ENCODE measurements around the gene PRKCA.

DNA sequence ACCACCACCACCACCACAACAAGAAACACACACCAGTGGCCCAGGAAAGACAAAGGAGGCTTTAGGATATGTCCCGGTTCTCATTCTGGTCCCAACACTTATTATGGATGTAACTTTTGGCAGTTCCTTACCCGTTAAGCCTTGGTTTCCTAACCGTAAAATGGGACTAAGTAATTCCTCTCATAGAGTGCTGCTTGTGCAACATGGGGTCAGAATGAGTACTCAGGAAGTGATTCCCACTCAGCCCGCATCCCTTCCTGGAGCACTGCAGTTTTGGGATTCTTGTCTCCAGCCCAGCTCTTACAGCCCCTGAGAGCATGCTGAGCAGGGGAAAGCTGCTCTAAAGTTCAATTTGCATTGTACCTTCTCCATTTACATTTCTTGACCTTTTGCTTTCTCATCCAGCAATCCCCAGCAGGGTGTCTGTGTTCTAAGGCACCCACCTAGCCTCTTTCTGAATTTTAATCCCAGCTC, 262.6 kb downstream of the PRKCA start:
- TF ChIP-seq, protein P1, sequence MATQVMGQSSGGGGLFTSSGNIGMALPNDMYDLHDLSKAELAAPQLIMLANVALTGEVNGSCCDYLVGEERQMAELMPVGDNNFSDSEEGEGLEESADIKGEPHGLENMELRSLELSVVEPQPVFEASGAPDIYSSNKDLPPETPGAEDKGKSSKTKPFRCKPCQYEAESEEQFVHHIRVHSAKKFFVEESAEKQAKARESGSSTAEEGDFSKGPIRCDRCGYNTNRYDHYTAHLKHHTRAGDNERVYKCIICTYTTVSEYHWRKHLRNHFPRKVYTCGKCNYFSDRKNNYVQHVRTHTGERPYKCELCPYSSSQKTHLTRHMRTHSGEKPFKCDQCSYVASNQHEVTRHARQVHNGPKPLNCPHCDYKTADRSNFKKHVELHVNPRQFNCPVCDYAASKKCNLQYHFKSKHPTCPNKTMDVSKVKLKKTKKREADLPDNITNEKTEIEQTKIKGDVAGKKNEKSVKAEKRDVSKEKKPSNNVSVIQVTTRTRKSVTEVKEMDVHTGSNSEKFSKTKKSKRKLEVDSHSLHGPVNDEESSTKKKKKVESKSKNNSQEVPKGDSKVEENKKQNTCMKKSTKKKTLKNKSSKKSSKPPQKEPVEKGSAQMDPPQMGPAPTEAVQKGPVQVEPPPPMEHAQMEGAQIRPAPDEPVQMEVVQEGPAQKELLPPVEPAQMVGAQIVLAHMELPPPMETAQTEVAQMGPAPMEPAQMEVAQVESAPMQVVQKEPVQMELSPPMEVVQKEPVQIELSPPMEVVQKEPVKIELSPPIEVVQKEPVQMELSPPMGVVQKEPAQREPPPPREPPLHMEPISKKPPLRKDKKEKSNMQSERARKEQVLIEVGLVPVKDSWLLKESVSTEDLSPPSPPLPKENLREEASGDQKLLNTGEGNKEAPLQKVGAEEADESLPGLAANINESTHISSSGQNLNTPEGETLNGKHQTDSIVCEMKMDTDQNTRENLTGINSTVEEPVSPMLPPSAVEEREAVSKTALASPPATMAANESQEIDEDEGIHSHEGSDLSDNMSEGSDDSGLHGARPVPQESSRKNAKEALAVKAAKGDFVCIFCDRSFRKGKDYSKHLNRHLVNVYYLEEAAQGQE (IDR thresholded peaks at IDR 0.05; ENCODE audit: insufficient read depth in 1 of 2, low read depth in 2 of 2, low read length in 2 of 2) = no peak
- TF ChIP-seq FOXP2 (optimal IDR thresholded peaks at IDR 0.05; ENCODE audit: borderline replicate concordance, extremely low read depth, extremely low read length, insufficient read depth) (no peak), POLR2AphosphoS5 (IDR thresholded peaks at IDR 0.05; ENCODE audit: low read depth, low read length) (no peak)
